Activated CD8-positive, alpha-beta memory T cell treated with anti-CD3 and anti-CD28 coated beads for 1 hour (primary cell): ENCODE measurements around the gene RMND1.
"Not testable (repeated sequence)": the region's sequence is repeated elsewhere in the genome, so short reads cannot be mapped to it uniquely, and the experiment has no call there.

Experiments used
- DNase-seq, 2 donors: peaks; one replicate each; pipeline ENCODE4 v3.0.0-alpha.2; 2020; ENCODE audit warnings: low read depth in 1 of 2; ENCODE audit errors: extremely low read depth in 1 of 2

Gene RMND1

DNA sequence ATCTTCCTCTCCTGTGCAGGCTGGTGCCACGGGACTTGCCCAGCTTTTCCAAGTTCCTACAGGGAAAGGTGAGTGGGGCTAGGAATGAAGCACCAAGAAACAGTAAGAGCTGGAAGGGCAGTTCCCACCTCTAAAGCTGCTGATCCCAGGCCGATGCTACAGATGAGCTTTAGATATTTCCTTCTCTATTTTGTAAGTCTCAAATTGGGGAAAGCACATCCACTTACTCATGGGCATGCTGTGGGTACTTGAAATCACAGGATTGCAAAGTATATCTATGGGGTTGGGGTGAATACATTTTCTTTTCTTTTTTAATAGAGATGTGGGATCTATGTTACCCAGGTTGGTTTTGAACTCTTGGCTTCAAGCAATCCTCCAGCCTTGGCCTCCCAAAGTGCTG lies 63.7 kb downstream of the RMND1 start:
- DNase-seq, result no peak

DNA sequence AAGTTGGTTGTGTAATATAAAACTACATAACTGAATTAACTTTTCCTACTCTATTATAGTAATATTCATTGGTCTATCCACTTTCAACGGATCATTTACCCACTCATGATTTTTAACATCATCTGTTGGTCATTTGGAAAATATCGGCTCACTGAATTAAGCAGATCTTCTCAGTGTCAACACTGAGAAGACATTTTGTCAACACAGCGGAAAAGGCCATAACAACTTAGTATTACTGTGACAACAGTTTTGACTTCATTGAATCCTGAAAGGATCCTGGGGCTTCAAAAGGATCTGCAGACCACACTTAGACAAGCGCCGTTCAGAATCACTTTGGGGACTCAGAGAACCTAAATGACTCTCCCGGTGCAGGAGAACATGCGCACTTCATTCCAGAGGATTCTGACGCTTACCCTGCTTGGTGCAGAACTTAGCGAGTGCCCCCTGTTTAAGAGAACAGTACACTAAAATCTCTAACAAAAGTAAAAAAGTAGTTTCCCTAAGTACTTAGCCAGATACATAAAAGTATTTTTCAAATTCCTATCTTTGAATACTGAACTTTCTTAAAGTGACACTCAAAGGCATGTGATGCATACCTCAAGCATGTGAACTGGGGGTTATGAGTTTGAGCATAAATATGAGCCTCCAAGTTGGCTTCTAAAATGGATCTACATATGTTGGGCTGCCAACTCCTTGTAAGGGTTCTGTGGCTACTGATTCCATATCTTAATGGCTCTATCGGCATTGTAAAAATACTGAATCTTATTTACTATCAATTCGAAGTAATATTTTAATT lies 64.6 kb downstream of the RMND1 start:
- DNase-seq, result no peak

GRCh38 chr6:151385177-151385576 lies 66.7 kb downstream of the RMND1 start:
- no peak for DNase-seq

DNA sequence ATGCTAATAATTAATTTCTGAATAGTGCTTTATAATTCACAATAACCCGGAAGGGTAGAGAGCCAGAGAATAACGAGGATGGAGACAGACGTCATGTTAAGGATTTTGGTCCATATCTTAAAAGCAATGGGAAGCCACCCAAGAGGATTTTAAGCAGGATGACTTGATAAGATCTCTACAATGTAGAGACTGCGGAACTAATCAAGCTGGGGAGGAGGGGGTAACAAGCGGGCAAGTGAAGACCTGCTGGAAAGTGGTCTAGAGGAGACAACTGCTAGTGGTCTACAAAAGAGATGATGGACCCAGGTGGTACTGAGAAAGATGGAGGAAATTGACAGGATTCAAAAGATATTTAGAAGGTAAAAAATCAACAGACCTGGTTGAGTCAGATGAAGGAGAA lies 67.8 kb downstream of the RMND1 start:
- no peak for DNase-seq

DNA sequence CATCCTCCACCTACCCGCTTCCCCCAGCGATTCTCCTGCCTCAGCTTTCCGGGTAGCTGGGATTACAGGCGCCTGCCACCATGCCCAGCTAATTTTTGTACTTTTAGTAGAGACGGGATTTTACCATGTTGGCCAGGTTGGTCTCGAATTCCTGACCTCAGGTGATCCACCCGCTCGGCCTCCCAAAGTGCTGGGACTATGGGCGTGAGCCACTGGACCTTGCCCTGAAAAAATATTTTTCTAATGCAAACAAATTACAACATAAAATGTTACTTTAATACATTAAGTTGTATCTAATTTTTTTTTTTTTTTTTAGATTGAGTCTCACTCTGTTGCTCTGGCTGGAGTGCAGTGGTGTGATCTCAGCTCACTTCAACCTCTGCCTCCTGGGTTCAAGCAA lies 69.3 kb downstream of the RMND1 start:
- DNase-seq, result not testable (repeated sequence)

GRCh38 chr6:151381722-151382121 lies 70.2 kb downstream of the RMND1 start:
- no peak for DNase-seq

DNA sequence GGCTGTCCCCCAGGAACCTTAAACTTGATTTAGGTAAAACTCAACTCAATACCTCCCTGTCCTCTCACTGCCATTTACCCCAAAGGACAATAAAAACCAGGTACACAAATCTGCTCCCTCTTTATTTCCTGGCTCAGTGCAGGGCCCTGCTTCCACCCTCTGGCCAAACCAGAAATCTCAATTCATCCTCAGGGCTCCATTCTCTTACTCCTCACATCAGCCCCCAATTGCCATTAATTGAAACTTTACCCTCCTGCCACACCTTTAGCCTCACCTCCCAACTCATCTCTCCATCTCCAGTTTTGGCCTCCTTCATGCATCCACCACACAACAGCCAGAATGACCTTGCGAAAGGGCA lies 71.1 kb downstream of the RMND1 start:
- no peak for DNase-seq

DNA sequence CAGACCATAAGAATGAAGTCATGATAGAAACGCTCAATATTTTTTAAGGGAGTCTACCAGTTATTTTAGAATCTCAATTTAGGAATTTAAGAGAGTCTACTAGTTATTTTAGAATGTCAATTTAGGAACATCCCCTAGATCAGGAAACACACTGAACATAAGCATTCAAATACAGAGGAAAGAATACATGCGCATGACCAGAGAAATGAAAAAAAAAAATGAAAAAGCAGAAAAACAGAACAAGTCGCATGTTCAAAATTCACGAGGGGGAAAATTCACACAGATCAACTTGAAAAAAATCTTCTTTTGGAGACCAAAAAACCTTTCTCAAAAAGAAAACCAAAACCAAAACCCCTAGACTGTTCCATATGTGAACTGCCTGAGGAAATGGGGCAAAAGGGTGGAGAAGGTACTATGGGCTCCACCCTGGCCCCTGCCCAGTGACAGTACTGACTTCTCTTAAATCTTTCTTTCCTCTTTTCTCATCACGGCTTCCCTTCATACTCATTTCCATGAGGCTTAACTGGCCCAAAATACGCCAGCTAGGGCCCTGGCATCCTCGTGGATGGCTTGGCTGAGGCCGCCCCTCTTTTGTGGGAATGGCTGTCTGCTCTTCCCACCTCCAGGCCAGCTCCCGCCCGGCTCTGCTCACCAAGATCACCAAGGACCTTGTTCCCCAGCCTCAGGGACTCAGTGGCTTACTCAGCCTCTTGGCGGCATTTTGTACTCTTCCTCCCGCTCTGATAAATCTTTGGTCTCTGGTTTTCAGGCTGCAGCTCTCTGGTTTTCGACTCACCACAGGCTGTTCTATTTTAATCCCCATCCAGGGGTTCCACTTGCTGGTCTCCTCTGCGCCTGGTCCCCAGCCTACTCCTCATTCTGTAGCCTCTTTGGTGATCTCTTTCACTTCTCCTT lies 71.7 kb downstream of the RMND1 start:
- DNase-seq, result no peak

DNA sequence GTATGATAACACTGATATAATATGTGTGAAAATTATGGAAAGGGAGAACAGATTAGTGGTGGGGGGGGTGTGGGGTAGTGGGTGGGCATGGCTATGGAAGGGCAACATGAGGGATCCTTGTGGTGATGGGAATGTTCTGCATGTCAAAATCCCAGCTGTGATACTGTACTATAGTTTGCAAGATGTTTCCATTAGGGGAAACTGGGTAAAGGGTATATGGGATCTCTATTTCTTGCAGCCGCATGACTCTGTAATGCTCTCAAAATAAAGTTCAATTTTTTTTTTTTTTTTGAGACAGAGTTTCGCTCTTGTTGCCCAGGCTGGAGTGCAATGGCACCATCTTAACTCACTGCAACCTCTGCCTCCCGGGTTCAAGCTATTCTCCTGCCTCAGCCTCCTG lies 74.8 kb downstream of the RMND1 start:
- no peak for DNase-seq

DNA sequence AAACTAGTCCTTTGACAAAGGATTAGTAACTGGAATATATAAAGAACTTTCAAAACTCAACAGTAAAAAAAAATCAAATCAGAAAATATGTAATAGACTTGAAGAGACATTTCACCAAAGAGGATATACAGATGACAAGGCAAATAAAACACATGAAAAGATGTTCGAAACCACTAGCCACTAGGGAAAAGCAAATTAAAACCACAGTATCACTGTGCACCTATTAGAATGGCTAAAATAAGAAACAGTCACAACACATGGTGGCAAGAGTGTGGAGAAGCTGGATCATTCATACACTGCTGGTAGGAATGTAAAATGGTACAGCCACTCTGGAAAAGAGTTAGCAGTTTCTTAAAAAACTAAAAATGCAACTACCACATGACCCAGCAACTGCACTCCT lies 75.5 kb downstream of the RMND1 start:
- no peak for DNase-seq

DNA sequence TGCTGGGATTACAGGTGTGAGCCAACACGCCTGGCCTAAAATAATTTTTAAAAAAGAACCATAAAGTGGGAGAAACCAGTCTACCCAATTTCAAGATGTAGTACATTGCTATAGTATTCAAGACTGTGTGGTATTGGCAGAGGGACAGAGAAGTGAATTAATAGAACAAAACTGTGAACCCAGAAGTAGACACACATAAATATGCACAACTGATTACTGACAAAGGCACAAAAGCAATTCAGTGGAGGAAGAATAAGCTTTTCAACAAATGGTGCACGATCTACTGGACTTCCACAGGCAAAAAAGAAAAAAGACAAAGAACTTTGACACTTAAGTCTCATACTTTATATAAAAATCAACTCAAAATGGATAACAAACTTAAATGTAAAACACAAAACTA lies 76.1 kb downstream of the RMND1 start:
- no peak for DNase-seq

- no peak for DNase-seq
Measured at GRCh38 chr6:151374036-151374683, 77.8 kb downstream of the RMND1 start.

DNA sequence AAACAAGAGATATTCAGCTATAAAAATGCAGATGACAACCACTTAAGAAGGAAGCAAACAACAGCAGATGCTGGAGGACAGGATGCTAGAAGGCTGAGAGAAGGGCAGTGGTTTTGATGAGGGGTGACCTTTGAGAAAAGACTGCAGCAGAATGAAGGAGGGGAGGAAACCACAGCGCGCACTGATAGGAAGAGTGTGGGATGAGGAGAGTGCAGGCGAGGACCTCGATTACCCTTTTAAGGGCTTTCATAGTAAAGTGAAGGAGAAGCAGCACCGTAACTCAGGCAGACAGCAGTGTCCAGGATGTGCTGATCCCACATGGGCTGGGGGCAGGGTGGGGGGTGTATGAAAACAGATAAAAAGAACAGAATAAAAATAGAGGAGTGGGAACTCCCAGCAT lies 79.8 kb downstream of the RMND1 start:
- DNase-seq, result no peak

DNA sequence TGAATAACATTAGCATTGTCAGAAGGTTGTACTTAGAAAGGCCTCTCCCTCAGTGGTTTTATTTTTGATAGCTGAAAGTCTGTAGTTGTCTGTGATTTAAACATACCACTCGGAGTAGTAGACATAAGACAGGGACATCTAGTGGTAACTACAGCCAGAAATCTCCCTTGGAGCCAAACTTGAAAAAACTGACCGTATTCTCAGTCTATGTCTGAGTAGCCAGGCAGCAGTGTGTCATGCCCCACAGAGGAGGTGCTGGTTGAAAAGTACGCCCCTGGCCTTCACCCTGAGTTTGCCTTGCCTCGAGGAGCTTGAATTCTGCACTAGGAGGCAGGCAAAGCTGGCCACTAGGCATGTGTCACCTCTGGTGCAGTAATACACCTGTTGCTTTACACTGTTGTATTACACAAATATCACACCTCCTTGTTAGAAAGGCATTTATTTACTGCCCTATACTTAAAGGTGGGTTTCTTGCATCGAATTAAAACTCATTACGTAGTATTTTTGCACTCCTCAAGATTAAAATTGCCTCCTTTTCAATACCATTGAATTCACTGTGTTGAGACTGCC lies 81.3 kb downstream of the RMND1 start:
- DNase-seq, result no peak

DNA sequence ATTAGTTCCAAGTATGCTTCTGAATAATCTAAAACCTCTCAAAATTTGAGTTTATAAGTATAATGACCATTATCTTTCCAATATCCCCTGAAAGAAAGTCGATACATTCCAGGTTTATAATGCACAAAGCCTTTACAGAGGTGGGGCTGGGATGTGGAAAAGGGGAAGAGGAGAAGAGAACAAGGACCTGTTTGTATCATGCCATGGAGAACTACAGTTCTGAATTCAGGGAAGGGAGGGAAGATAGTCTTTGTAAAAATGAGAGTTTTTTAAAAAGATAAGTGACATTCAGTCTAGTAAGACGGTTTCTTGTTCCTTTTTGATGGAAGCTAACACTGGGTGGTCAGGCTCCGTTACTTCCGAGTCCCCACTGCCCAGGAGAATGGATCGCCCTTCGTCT lies 86.7 kb downstream of the RMND1 start:
- DNase-seq, result no peak

- no peak for DNase-seq
Measured at GRCh38 chr6:151359486-151359885, 92.4 kb downstream of the RMND1 start.

GRCh38 chr6:151358475-151358874 lies 93.5 kb downstream of the RMND1 start:
- DNase-seq, result no peak

GRCh38 chr6:151357758-151358436 lies 94.0 kb downstream of the RMND1 start:
- no peak for DNase-seq

- DNase-seq, result not testable (repeated sequence)
Measured at GRCh38 chr6:151356983-151357382, 94.9 kb downstream of the RMND1 start.
